Right cardiac atrium (tissue), 5 donors: ENCODE measurements around the gene SKAP2. TPM values are rescaled to one million over a fixed set of nuclear protein-coding genes. Genes with fewer than 3 reads are reported as not detected.

ENCODE experiments used
- ATAC-seq, 2 donors: fragments of 200-7000 bp; cut with Tn5 transposase; one replicate each; pipeline versions ENCODE4 v1.8.0 to v1.9.1; 2020; ENCODE audit warnings: moderate library complexity in 2 of 2, mild to moderate bottlenecking in 1 of 2
- DNase-seq, 3 donors: peaks; one replicate each; pipeline ENCODE4 v3.0.0-alpha.2; 2020
- H3K27ac ChIP-seq: one replicate; pipeline ENCODE4 v1.5.1; 2013; ENCODE audit warnings: mild to moderate bottlenecking, low read length, control low read depth, moderate library complexity
- H3K27me3 ChIP-seq: one replicate; pipeline ENCODE4 v1.6.1; 2013; ENCODE audit not compliant: control insufficient read depth, insufficient read depth
- H3K4me1 ChIP-seq: one replicate; pipeline ENCODE4 v1.6.1; 2013; ENCODE audit warnings: low read length; ENCODE audit not compliant: control insufficient read depth, insufficient read depth
- H3K4me3 ChIP-seq: one replicate; pipeline ENCODE4 v1.5.1; 2013; ENCODE audit warnings: low read length, control low read depth
- H3K9me3 ChIP-seq: one replicate; pipeline ENCODE4 v1.6.1; 2013; ENCODE audit warnings: low read length; ENCODE audit not compliant: control insufficient read depth
- WGBS: extraction: QIAGEN DNeasy Blood & Tissue Kit; methylation state at CpG from one replicate; pipeline ENCODE4 v1.1.7; 2013; 5-methylcytosine and 5-hydroxymethylcytosine counted together
- intact Hi-C, 4 donors: fragments of 100-400 bp; cut with DNase I; formaldehyde crosslinking; loops; one replicate each; pipeline versions ENCODE4 v1.11.0 to v1.14.0; 2022 to 2023
- polyA plus RNA-seq: library from polyadenylated mRNA; stranded (reverse); fragments of 200-250 nt; gene quantifications from one replicate; pipeline ENCODE4 v1.2.3, GENCODE V29; 2013
- total RNA-seq, 4 donors: library from RNA; stranded (reverse); fragmentation: NEBNext Ultra II Directional; extraction: Animal tissue kit (Norgen Biotek cat#: 25700); gene quantifications; one replicate each; pipeline ENCODE4 v1.2.1, GENCODE V29; 2021
- donor health status: healthy with polysubstance abuse.
- donor health status: DM: no; HTN: yes; CAD: no.
- donor health status: DM: no; HTN: no; CAD: no.
- donor health status: DM: no; HTN: yes; CAD: no; lungs with severe emphysema.
- donor health status: DM: yes; HTN: yes; CAD: no.

Gene SKAP2
- total and polyA plus RNA-seq, 5 donors, result 5.5 to 13.9 (median 10.7) TPM

DNA sequence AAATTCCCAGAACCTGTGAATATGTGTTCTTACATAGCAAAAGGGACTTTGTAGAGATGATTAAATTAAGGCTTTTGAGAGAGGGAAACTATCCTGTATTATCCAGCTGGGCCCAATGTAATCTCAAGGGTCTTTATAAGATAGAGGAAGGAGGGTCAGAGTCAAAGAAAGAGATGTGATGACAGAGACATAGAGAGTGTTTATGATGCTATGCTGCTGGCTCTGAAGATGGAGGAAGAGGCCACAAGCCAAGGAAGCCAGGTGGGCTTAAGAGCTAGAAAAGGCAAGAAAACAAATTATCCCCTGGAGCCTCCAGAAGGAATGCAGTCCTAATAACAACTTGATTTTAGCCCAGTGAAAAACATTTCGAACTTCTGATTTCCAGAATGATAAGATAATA is 15.3 kb upstream of the SKAP2 start:
- Histone ChIP-seq H3K4me3 (no peak overlapping the region), H3K9me3 (no peaks in the 10 kb centered on the region), H3K27ac (no peak overlapping the region), H3K4me1 (no peaks in the 10 kb centered on the region), H3K27me3 (no peaks in the 10 kb centered on the region)
- ATAC-seq (no peak), DNase-seq (no peak)
- WGBS, result 88% methylated on average over 1 of the region's 1 CpG
- intact Hi-C loops, result no loop called here

DNA sequence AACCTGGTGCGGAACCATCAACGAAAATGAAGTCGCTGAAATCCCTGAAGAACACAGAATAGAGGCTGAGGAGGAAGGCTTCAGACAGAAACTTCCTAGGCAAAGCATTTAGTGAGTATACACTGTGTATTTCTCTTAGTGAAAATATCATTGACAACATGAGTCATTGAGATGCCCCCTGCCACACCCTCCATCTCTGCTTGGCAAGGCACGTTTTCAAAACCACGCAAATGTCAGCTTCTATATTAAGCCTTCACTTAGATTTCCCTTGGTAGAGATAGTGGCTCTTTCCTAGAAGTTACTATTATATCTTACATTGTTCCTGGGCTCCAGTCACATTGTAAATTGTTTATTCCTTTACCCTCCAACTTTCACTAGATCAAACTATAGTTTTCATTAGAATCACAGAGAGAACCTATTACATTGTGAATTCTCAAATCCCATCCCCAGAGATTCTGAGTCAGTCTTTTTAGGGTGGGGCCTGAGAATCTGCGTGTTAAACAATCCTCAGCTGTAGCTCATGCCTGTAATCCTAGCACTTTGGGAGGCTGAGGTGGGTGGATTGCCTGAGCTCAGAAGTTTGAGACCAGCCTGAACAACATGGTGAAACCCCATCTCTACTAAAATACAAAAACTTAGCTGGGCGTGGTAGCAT is 4.6 kb upstream of the SKAP2 start:
- WGBS, result 74% methylated on average over 7 of the region's 7 CpGs
- intact Hi-C loops, result loop anchor here in 1 of 4 donors (10.0 kb wide), 1 partner anchor 286 kb away; the partner anchor contains the start of genes HOXA3 and HOXA7
- H3K4me1 ChIP-seq, result no peaks in the 10 kb centered on the region
- no peak for ATAC-seq
- no peak for DNase-seq
- no peaks in the 10 kb centered on the region for H3K9me3 ChIP-seq
- no peak overlapping the region for H3K27ac ChIP-seq
- H3K27me3 ChIP-seq, result no peaks in the 10 kb centered on the region
- no peak overlapping the region for H3K4me3 ChIP-seq

DNA sequence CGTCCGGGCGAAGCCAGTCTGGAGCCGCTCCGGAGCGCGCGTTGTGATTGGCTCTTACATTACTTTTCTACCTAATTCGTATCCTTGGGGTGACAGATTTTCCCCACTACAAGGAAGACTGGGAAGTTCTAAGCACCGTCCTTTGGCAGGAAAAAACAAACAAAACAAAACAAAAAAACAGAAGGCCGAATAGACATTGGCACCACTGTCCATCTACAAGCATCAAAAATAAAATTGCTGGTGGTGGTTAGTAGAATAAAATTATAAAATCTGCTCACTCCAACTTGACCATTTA is 651 bp upstream of the SKAP2 start:
- H3K4me1 ChIP-seq, result no peaks in the 10 kb centered on the region
- intact Hi-C loops, result loop anchor here in 1 of 4 donors (10.0 kb wide), 1 partner anchor 290 kb away; the partner anchor contains the start of genes HOXA3 and HOXA7
- no peaks in the 10 kb centered on the region for H3K9me3 ChIP-seq
- peak overlapping the region; percentile 31 for H3K27ac ChIP-seq
- ATAC-seq, result peak; percentile 51 to 76
- peak; percentile 62 to 84 (median 80) for DNase-seq
- H3K4me3 ChIP-seq, result peak overlapping the region; percentile 46
- H3K27me3 ChIP-seq, result no peaks in the 10 kb centered on the region
- 6% methylated on average over 11 of the region's 11 CpGs for WGBS

DNA sequence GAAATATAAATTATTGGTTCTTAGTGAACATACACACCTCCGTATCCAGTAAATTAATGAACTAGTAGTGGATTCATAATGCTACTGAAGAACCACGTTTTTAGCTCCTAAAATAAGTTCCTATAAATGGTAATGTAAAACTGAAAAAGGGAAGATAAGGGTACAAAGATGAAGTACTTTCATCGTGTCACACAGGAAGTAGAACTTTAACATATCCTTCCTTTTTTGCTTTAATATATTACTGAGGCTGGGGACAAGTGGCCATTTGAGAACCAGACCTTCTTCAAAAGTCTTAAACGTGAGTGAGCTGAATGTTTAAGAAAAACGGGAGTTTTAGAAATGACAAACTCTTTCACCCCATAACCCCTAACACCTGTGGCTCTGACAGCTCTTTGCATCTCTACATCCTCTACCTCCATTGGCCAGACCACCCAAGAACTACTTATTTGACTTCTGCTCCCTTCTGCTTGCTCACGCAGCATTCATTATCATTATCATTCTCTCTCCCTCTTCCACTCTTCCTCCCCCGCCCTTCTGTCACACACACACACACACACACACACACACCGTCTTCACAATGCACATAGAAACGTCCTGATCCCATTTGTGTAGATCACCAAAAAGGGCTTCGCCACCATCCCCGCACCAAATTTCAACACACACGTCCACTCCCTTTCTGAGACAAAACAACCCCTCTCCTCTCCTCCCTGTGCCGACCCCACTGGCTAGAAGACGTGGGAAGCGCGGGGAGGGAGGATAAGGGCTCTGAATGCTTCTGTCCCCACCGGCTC is 677 bp downstream of the SKAP2 start:
- H3K27ac ChIP-seq, result peak overlapping the region; percentile 71
- H3K4me1 ChIP-seq, result no peaks in the 10 kb centered on the region
- H3K27me3 ChIP-seq, result no peaks in the 10 kb centered on the region
- 6% methylated on average over 17 of the region's 17 CpGs for WGBS
- peak in 1 of 2 donors; percentile 3 for ATAC-seq
- intact Hi-C loops, result loop anchor here in 1 of 4 donors (10.0 kb wide), 1 partner anchor 291 kb away; the partner anchor contains the start of genes HOXA3 and HOXA7
- H3K4me3 ChIP-seq, result peak overlapping the region; percentile 65
- DNase-seq, result no peak
- H3K9me3 ChIP-seq, result no peaks in the 10 kb centered on the region

DNA sequence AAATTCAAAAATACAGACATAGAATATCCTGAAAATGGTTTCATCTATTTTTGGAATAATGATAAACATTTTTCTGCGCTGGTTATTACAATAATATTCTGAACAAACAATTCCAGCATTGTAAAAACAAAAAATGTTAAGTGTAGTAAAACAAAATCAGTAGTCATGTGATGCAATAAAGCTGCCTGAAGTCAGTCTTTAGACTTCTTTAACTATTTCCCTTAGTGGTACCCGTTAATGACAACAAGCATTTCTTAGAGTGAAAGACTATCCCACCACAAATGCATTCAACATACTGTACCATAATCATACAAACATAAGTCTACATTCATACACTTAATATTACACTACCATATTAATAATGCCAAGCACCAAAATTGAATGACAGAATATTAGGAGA is 1.6 kb downstream of the SKAP2 start:
- Histone ChIP-seq H3K4me3 (no peak overlapping the region), H3K27ac (no peak overlapping the region), H3K27me3 (no peaks in the 10 kb centered on the region), H3K4me1 (no peaks in the 10 kb centered on the region), H3K9me3 (no peaks in the 10 kb centered on the region)
- WGBS, result 67% methylated on average over 2 of the region's 2 CpGs
- intact Hi-C loops, result loop anchor here in 1 of 4 donors (10.0 kb wide), 1 partner anchor 292 kb away; the partner anchor contains the start of genes HOXA3 and HOXA7
- ATAC-seq, result no peak
- DNase-seq, result no peak

DNA sequence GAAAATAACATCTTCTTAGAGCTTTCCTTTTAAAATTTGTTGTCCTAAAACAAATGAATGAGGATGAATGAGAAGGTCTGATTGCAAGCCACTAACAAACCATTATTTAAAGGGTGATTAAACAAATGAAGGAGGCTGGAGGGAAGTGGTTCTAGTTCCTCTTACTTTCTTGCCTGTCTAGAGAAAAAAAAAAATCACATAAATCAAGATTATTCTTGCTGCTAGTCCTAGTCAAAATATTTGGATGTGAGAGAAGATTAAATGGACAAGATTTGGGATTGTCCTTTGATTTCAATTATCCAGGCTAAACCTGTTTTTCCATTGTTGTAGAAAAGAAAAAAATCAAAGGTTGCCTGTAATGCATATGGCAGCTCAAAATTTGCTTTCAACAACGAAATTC is 3.3 kb downstream of the SKAP2 start:
- intact Hi-C loops, result loop anchor here in 1 of 4 donors (10.0 kb wide), 1 partner anchor 294 kb away; the partner anchor contains the start of genes HOXA3 and HOXA7
- H3K27me3 ChIP-seq, result no peaks in the 10 kb centered on the region

DNA sequence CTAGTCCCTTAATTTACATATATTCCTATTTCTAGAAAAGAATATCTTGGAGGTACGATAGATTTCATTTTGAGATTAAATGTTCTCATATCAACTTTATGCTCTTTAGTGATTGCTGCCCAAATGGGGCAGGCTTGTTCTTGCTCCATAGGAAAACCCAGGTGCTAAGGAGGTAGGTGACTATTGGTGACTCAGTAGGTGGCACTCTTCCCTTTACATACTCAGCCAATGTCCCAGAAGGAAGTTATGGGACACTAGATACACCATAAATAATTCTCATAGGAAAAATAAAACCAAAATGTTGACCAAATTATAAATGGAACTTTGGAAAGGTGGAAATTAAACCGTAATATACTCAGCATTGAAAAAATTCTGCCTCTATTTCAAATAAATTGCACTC is 4.0 kb downstream of the SKAP2 start:
- Histone ChIP-seq H3K4me1 (no peaks in the 10 kb centered on the region), H3K27ac (no peak overlapping the region), H3K4me3 (no peak overlapping the region), H3K9me3 (no peaks in the 10 kb centered on the region), H3K27me3 (no peaks in the 10 kb centered on the region)
- ATAC-seq (no peak), DNase-seq (no peak)
- intact Hi-C loops, result loop anchor here in 1 of 4 donors (10.0 kb wide), 1 partner anchor 294 kb away; the partner anchor contains the start of genes HOXA3 and HOXA7
- 81% methylated on average over 2 of the region's 2 CpGs for WGBS

More for the DNA sequence above, 3.3 kb downstream of the SKAP2 start:
- no peaks in the 10 kb centered on the region for H3K4me1 ChIP-seq
- DNase-seq (no peak), ATAC-seq (no peak)
- no peak overlapping the region for H3K4me3 ChIP-seq
- 81% methylated on average over 1 of the region's 1 CpG for WGBS
- H3K27ac ChIP-seq, result no peak overlapping the region
- no peaks in the 10 kb centered on the region for H3K9me3 ChIP-seq

DNA sequence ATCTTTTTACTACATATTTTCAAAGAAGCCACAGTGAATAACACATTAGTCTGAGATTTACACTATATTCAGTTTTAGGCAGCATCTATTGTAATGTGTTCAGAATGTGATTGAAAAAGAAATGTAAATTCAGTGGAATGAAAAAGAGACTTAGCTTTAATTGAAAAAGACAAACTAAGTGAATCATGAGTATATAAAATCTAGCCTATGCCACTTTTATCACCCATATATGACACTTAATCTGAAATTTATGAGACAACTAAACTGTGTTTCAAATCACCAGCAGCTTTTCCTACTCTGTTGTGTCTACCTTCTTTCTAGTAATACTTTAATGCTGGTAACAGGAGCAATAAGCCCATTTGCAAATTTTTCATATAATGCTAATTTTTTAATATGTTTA is 4.7 kb downstream of the SKAP2 start:
- no peaks in the 10 kb centered on the region for H3K9me3 ChIP-seq
- no peak overlapping the region for H3K27ac ChIP-seq
- intact Hi-C loops, result loop anchor here in 1 of 4 donors (10.0 kb wide), 1 partner anchor 295 kb away; the partner anchor contains the start of genes HOXA3 and HOXA7
- DNase-seq (no peak), ATAC-seq (no peak)
- no peaks in the 10 kb centered on the region for H3K27me3 ChIP-seq
- no peak overlapping the region for H3K4me3 ChIP-seq
- H3K4me1 ChIP-seq, result no peaks in the 10 kb centered on the region

DNA sequence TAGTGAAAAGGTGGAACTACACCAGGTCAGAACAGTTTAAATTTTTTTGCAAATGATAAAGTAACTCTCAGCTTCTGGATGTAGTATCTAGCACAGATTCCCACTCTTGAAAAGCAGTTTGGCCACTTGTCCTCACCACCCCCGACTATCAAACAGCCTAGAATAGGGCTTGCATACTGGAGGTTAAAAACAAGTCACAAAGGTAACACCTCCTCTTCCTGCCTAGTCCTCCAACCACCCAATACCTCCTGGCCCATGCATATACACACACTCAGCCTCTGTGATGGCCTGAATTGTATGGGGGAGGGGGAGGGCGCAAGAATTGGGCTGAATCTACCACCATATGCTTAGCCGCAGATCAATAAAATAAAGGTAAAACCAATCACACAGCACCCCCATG is 5.7 kb downstream of the SKAP2 start:
- WGBS, result 75% methylated on average over 3 of the region's 3 CpGs
- no peak for ATAC-seq
- Histone ChIP-seq H3K4me1 (no peaks in the 10 kb centered on the region), H3K27ac (no peak overlapping the region), H3K9me3 (no peaks in the 10 kb centered on the region), H3K27me3 (no peaks in the 10 kb centered on the region), H3K4me3 (no peak overlapping the region)
- intact Hi-C loops, result no loop called here
- DNase-seq, result no peak

DNA sequence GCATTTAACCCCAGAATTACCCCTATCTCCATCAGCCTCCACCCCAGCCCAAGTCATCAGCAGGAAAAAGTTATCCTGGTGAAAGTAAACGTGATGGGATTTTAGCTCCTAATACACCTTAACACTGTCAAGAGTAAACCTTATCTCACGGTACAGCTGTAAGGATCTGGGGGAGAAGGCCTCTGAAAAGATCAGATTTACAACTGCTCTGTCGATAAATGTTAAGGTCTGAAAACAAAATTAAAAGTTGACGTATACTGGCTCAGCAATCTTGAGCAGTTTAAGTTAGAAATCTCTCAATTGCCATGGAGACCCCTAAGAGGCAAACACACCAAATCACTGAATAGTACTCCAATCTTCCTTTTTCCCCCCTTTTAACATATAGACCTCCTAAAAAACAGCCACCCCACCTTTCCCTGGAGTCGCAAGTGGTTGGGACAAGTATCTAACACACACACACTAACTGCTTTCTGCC is 6.1 kb downstream of the SKAP2 start:
- Histone ChIP-seq H3K27ac (no peak overlapping the region), H3K27me3 (no peaks in the 10 kb centered on the region), H3K4me3 (no peak overlapping the region), H3K4me1 (no peaks in the 10 kb centered on the region), H3K9me3 (no peaks in the 10 kb centered on the region)
- 51% methylated on average over 5 of the region's 5 CpGs for WGBS
- intact Hi-C loops, result no loop called here
- ATAC-seq, result no peak
- no peak for DNase-seq
